Upper lobe of left lung (tissue), 4 donors: Measurements from ENCODE around the gene SLC2A14.

ENCODE experiments used
- EP300 ChIP-seq, 4 donors: sonication (generic); formaldehyde crosslinking; IDR thresholded peaks; one replicate each; pipeline ENCODE4 v1.5.1; 2017; ENCODE audit warnings: antibody characterized with exemption in 4 of 4, control low read depth in 2 of 4
- POLR2A ChIP-seq, 4 donors: fragments of 450-650 bp; IDR thresholded peaks; one replicate each; pipeline ENCODE4 v1.5.1; 2016 to 2017; ENCODE audit warnings: antibody characterized with exemption in 4 of 4, mild to moderate bottlenecking in 2 of 4

- TF ChIP-seq POLR2A (IDR thresholded peaks at IDR 0.05) (no peak), EP300 (IDR thresholded peaks at IDR 0.05) (no peak)
Measured at GRCh38 chr12:7892186-7892980, 19.7 kb upstream of the SLC2A14 start.
